Stimulated activated CD4-positive, alpha-beta T cell treated with anti-CD3 and anti-CD28 coated beads, Interleukin-4, amount 100 ng/mL, for 4 hours (primary cell): ENCODE data around the gene EIF2B2.
"Not testable (repeated sequence)": the region's sequence is repeated elsewhere in the genome, so short reads cannot be mapped to it uniquely, and the experiment has no call there.

Experiments used
- DNase-seq, 2 experiments: peaks; one replicate each; pipeline ENCODE4 v3.0.0-alpha.2; 2020

EIF2B2 gene

GRCh38 chr14:74995781-74996180, 6.9 kb upstream of the EIF2B2 start:
- not testable (repeated sequence) for DNase-seq

- DNase-seq, result no peak
Observed at GRCh38 chr14:75001261-75001660, 1.5 kb upstream of the EIF2B2 start.

GRCh38 chr14:75001899-75002298, 822 bp upstream of the EIF2B2 start:
- DNase-seq, result no peak

GRCh38 chr14:75003250-75004027, 718 bp downstream of the EIF2B2 start:
- no peak for DNase-seq

GRCh38 chr14:75005357-75005756, 2.6 kb downstream of the EIF2B2 start:
- DNase-seq, result no peak

GRCh38 chr14:75009176-75009575, 6.5 kb downstream of the EIF2B2 start:
- no peak for DNase-seq

- no peak for DNase-seq
Observed at GRCh38 chr14:75010472-75011093, 7.9 kb downstream of the EIF2B2 start.

- no peak for DNase-seq
Observed at GRCh38 chr14:75011356-75011994, 8.8 kb downstream of the EIF2B2 start.

- no peak for DNase-seq
Observed at GRCh38 chr14:75013290-75013689, 10.6 kb downstream of the EIF2B2 start.

GRCh38 chr14:75015496-75015895, 12.8 kb downstream of the EIF2B2 start:
- DNase-seq, result no peak

GRCh38 chr14:75016815-75017214, 14.1 kb downstream of the EIF2B2 start:
- no peak for DNase-seq

- DNase-seq, result no peak
Observed at GRCh38 chr14:75018694-75019093, 16.0 kb downstream of the EIF2B2 start.

- no peak for DNase-seq
Observed at GRCh38 chr14:75022655-75023054, 19.9 kb downstream of the EIF2B2 start.

- no peak for DNase-seq
Observed at GRCh38 chr14:75023108-75023507, 20.4 kb downstream of the EIF2B2 start.

- DNase-seq, result no peak
Observed at GRCh38 chr14:75025082-75025481, 22.4 kb downstream of the EIF2B2 start.

- no peak for DNase-seq
Observed at GRCh38 chr14:75025876-75026275, 23.2 kb downstream of the EIF2B2 start.

GRCh38 chr14:75030147-75030546, 27.4 kb downstream of the EIF2B2 start:
- no peak for DNase-seq

GRCh38 chr14:75032939-75033338, 30.2 kb downstream of the EIF2B2 start:
- DNase-seq, result no peak

GRCh38 chr14:75040507-75040906, 37.8 kb downstream of the EIF2B2 start:
- no peak for DNase-seq

GRCh38 chr14:75040959-75041358, 38.2 kb downstream of the EIF2B2 start:
- no peak for DNase-seq

GRCh38 chr14:75041613-75042012, 38.9 kb downstream of the EIF2B2 start:
- no peak for DNase-seq

- DNase-seq, result no peak
Observed at GRCh38 chr14:75042035-75042434, 39.3 kb downstream of the EIF2B2 start.

GRCh38 chr14:75044322-75044721, 41.6 kb downstream of the EIF2B2 start:
- DNase-seq, result no peak

- DNase-seq, result no peak
Observed at GRCh38 chr14:75044752-75045151, 42.0 kb downstream of the EIF2B2 start.
